Stomach (tissue), 4 donors: ENCODE measurements around the gene HYDIN.

ENCODE experiments used
- CTCF ChIP-seq, 7 experiments: fragments of 450-650 bp in 4 of 7; fragments of 200-600 bp in 3 of 7; sonication (generic) in 3 of 7; IDR thresholded peaks; one replicate each; pipeline ENCODE4 v1.5.1; 2016 to 2019; ENCODE audit warnings: antibody characterized with exemption in 7 of 7, control low read depth in 2 of 7, mild to moderate bottlenecking in 1 of 7
- EP300 ChIP-seq: sonication (generic); formaldehyde crosslinking; IDR thresholded peaks from one replicate; pipeline ENCODE4 v1.6.1; 2017; ENCODE audit warnings: antibody characterized with exemption

GRCh38 chr16:71242601-71243000 lies 12.1 kb upstream of the HYDIN start:
- TF ChIP-seq CTCF (IDR thresholded peaks at IDR 0.05) (no peak), EP300 (no peak)
